Neural cell (in vitro differentiated cells): Measurements from ENCODE around the gene MRPL36. TPM values are rescaled to one million over a fixed set of nuclear protein-coding genes. Genes with fewer than 3 reads are reported as not detected.

Experiments
- H2AFZ ChIP-seq: fragments of 200-600, 300-800 bp; sonication (generic), shearing (Covaris generic); 2 replicates; pipeline ENCODE4 v1.6.0; 2014; ENCODE audit warnings: low read depth, mild to moderate bottlenecking, antibody characterized with exemption, low read length, moderate library complexity
- H3F3A ChIP-seq: fragments of 200-600 bp; shearing (Covaris generic); 2 replicates; pipeline ENCODE4 v1.6.1; 2016; ENCODE audit warnings: mild to moderate bottlenecking, moderate library complexity, mixed read lengths, antibody characterized with exemption, low read length; ENCODE audit not compliant: insufficient read depth, poor library complexity, severe bottlenecking
- H3K27ac ChIP-seq: fragments of 200-600, 300-800 bp; sonication (generic), shearing (Covaris generic); 2 replicates; pipeline ENCODE4 v1.5.1; 2014; ENCODE audit warnings: mild to moderate bottlenecking, low read length, moderate library complexity
- H3K27me3 ChIP-seq: fragments of 300-800, 200-600 bp; sonication (generic), shearing (Covaris generic); 2 replicates; pipeline ENCODE4 v1.6.0; 2014; ENCODE audit warnings: mild to moderate bottlenecking, low read depth, low read length, moderate library complexity; ENCODE audit not compliant: insufficient read depth
- H3K36me3 ChIP-seq: fragments of 300-800, 200-600 bp; sonication (generic), shearing (Covaris generic); 2 replicates; pipeline ENCODE4 v1.5.1; 2014; ENCODE audit warnings: mild to moderate bottlenecking, antibody characterized with exemption, low read length, moderate library complexity; ENCODE audit not compliant: insufficient read depth
- H3K4me2 ChIP-seq: fragments of 300-800, 200-600 bp; sonication (generic), shearing (Covaris generic); 2 replicates; pipeline ENCODE4 v1.6.0; 2014; ENCODE audit warnings: mild to moderate bottlenecking, low read length
- H3K4me3 ChIP-seq: fragments of 300-800, 200-600 bp; sonication (generic), shearing (Covaris generic); 2 replicates; pipeline ENCODE4 v1.5.1; 2014; ENCODE audit warnings: mild to moderate bottlenecking, low read length, moderate library complexity
- H3K79me2 ChIP-seq: fragments of 200-600 bp; shearing (Covaris generic); replicated peaks from 2 replicates; pipeline ENCODE4 v1.6.0; 2014; ENCODE audit warnings: mild to moderate bottlenecking, low read length, moderate library complexity; ENCODE audit not compliant: insufficient read depth
- H3K9ac ChIP-seq: fragments of 300-800, 200-600 bp; sonication (generic), shearing (Covaris generic); 2 replicates; pipeline ENCODE4 v1.6.1; 2016; ENCODE audit warnings: mild to moderate bottlenecking, low read length, mixed read lengths
- H3K9me2 ChIP-seq: fragments of 200-600 bp; shearing (Covaris generic); 2 replicates; pipeline ENCODE4 v1.6.1; 2016; ENCODE audit warnings: mild to moderate bottlenecking, low read length, mixed read lengths; ENCODE audit not compliant: insufficient read depth
- H3K9me3 ChIP-seq: fragments of 200-600, 300-800 bp; sonication (generic), shearing (Covaris generic); 2 replicates; pipeline ENCODE4 v1.6.1; 2016; ENCODE audit warnings: mild to moderate bottlenecking, mixed run types, low read length, moderate library complexity, mixed read lengths
- H4K20me1 ChIP-seq: fragments of 200-600 bp; shearing (Covaris generic); 2 replicates; pipeline ENCODE4 v1.6.1; 2016; ENCODE audit warnings: mild to moderate bottlenecking, mixed run types; ENCODE audit not compliant: insufficient read depth
- EP300 ChIP-seq: fragments of 450-650 bp; conservative IDR thresholded peaks from 2 replicates; pipeline ENCODE4 v1.6.1; 2014; ENCODE audit warnings: antibody characterized with exemption, mild to moderate bottlenecking, moderate library complexity; ENCODE audit not compliant: poor library complexity, severe bottlenecking
- EZH2 ChIP-seq: fragments of 200-600, 300-800 bp; shearing (Covaris generic), sonication (generic); IDR thresholded peaks from 2 replicates; pipeline ENCODE4 v1.6.1; 2014; ENCODE audit warnings: antibody characterized with exemption, low read length, borderline replicate concordance, mild to moderate bottlenecking; ENCODE audit not compliant: insufficient read depth, poor library complexity, severe bottlenecking
- MXI1 ChIP-seq: fragments of 450-650 bp; conservative IDR thresholded peaks from 2 replicates; pipeline ENCODE4 v1.6.1; 2014; ENCODE audit warnings: antibody characterized with exemption, mild to moderate bottlenecking; ENCODE audit not compliant: poor library complexity, severe bottlenecking
- POLR2AphosphoS5 ChIP-seq: IDR thresholded peaks from 2 replicates; pipeline ENCODE4 v1.6.1; 2012
- RAD21 ChIP-seq: fragments of 450-650 bp; conservative IDR thresholded peaks from 2 replicates; pipeline ENCODE4 v1.6.1; 2014; ENCODE audit warnings: antibody characterized with exemption, mild to moderate bottlenecking, moderate library complexity
- SMC3 ChIP-seq: fragments of 450-650 bp; conservative IDR thresholded peaks from 2 replicates; pipeline ENCODE4 v1.6.1; 2014; ENCODE audit warnings: antibody characterized with exemption, mild to moderate bottlenecking, moderate library complexity; ENCODE audit not compliant: poor library complexity
- TAF1 ChIP-seq: IDR thresholded peaks from 2 replicates; pipeline ENCODE4 v1.6.1; 2012; ENCODE audit warnings: low read depth
- polyA plus RNA-seq: library from polyadenylated mRNA; depleted of rRNA; stranded (reverse); fragments of >200 nt; gene quantifications from 2 replicates; pipeline ENCODE4 v1.2.3, GENCODE V29; 2014
- TF ChIP-seq, protein P1 (sequence below): fragments of 450-650 bp; IDR thresholded peaks from 2 replicates; pipeline ENCODE4 v1.5.1; 2014; ENCODE audit warnings: antibody characterized with exemption, mild to moderate bottlenecking, moderate library complexity; ENCODE audit not compliant: poor library complexity, severe bottlenecking
- TF ChIP-seq, protein P2 (sequence below): IDR thresholded peaks from 2 replicates; pipeline ENCODE4 v1.6.1; 2012; ENCODE audit warnings: borderline replicate concordance

Gene MRPL36
- polyA plus RNA-seq, 1 donor from 2014 or later: 51.9 TPM

DNA sequence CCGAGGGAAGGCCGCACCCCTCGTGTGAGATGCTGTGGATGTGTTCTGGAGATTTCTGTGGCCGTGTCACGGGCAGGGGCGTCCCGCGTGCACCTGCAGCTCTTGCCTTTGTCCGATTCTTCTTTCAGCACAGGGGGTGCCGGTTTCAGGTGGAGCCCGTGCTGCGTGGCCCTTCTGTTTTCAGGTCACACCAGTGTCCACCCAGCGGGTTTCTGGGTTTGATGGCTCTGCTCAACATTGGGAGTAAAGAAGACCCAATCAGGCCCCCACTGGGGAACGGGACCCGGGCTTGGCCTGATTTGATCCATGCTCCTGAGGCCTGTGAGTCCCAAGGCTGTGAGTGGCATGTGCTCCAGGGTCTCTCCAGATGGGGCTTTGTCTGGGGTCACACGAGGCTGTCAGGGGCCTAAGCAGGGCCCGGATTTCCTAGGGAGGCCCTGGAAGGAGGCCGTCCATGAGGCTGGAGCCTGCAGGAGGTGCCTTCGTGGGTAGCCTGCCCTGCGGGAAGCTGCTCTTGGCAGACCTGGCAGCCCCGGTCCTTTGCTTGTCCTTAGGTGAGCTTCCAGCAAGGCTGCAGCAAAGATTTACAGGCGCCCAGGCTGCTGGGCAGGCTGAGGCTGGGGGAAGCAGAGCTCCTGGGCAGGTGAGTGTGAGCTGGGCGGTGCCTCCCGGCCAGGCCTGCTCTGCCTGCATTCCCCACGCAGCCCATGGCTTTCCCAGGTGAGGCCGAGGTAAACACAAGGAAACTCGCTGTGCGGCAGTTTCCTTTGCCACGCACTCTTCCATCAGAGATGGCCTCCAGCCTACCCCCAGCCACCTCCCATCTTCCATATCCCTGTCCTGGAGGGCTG, 12.8 kb downstream of the MRPL36 start:
- Histone ChIP-seq H3K27ac (no peak overlapping the region), H2AFZ (no peak overlapping the region)

DNA sequence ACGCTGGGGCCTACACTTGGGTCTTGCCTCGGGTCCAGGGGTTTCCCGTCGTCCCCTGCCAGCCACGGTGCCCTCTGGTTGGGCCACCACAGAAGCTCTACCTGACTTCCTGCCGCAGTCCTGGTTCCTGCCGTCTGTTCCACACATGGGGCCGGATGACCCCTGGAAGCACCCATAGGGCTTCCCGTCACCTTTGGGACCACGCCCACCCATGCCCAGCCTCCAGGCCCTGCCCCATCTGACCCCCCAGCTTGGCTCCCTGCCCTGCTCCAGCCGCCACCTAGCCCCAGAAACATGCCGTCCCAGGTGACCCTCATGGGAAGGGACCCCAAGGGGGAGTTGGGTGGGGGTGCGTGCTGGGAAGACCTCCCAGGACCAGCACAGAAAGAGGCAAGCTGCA, 13.7 kb downstream of the MRPL36 start:
- H3K27ac ChIP-seq: no peak overlapping the region
- TF ChIP-seq POLR2AphosphoS5: no peak
- H3K4me3 ChIP-seq: no peak overlapping the region
- H3K9ac ChIP-seq: no peak overlapping the region
- H3F3A ChIP-seq: no peaks in the 10 kb centered on the region
- no peaks in the 10 kb centered on the region for H3K79me2 ChIP-seq
- H3K27me3 ChIP-seq: no peaks in the 10 kb centered on the region
- no peaks in the 10 kb centered on the region for H4K20me1 ChIP-seq
- H2AFZ ChIP-seq: no peak overlapping the region
- H3K9me3 ChIP-seq: no peaks in the 10 kb centered on the region
- H3K4me2 ChIP-seq: no peak overlapping the region
- no peaks in the 10 kb centered on the region for H3K9me2 ChIP-seq
- no peaks in the 10 kb centered on the region for H3K36me3 ChIP-seq

More for the DNA sequence above, 12.8 kb downstream of the MRPL36 start:
- no peaks in the 10 kb centered on the region for H3F3A ChIP-seq
- H3K27me3 ChIP-seq: no peaks in the 10 kb centered on the region
- H3K4me3 ChIP-seq: no peak overlapping the region
- no peak overlapping the region for H3K9ac ChIP-seq
- no peak for TF ChIP-seq MXI1
- no peak for TF ChIP-seq RAD21
- no peak for TF ChIP-seq EZH2
- no peak for TF ChIP-seq TAF1
- TF ChIP-seq SMC3: no peak
- TF ChIP-seq, protein P1, sequence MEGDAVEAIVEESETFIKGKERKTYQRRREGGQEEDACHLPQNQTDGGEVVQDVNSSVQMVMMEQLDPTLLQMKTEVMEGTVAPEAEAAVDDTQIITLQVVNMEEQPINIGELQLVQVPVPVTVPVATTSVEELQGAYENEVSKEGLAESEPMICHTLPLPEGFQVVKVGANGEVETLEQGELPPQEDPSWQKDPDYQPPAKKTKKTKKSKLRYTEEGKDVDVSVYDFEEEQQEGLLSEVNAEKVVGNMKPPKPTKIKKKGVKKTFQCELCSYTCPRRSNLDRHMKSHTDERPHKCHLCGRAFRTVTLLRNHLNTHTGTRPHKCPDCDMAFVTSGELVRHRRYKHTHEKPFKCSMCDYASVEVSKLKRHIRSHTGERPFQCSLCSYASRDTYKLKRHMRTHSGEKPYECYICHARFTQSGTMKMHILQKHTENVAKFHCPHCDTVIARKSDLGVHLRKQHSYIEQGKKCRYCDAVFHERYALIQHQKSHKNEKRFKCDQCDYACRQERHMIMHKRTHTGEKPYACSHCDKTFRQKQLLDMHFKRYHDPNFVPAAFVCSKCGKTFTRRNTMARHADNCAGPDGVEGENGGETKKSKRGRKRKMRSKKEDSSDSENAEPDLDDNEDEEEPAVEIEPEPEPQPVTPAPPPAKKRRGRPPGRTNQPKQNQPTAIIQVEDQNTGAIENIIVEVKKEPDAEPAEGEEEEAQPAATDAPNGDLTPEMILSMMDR: no peak
- no peak for TF ChIP-seq EP300
- TF ChIP-seq, protein P2, sequence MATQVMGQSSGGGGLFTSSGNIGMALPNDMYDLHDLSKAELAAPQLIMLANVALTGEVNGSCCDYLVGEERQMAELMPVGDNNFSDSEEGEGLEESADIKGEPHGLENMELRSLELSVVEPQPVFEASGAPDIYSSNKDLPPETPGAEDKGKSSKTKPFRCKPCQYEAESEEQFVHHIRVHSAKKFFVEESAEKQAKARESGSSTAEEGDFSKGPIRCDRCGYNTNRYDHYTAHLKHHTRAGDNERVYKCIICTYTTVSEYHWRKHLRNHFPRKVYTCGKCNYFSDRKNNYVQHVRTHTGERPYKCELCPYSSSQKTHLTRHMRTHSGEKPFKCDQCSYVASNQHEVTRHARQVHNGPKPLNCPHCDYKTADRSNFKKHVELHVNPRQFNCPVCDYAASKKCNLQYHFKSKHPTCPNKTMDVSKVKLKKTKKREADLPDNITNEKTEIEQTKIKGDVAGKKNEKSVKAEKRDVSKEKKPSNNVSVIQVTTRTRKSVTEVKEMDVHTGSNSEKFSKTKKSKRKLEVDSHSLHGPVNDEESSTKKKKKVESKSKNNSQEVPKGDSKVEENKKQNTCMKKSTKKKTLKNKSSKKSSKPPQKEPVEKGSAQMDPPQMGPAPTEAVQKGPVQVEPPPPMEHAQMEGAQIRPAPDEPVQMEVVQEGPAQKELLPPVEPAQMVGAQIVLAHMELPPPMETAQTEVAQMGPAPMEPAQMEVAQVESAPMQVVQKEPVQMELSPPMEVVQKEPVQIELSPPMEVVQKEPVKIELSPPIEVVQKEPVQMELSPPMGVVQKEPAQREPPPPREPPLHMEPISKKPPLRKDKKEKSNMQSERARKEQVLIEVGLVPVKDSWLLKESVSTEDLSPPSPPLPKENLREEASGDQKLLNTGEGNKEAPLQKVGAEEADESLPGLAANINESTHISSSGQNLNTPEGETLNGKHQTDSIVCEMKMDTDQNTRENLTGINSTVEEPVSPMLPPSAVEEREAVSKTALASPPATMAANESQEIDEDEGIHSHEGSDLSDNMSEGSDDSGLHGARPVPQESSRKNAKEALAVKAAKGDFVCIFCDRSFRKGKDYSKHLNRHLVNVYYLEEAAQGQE: no peak
- TF ChIP-seq POLR2AphosphoS5: no peak
- no peaks in the 10 kb centered on the region for H3K9me3 ChIP-seq
- no peaks in the 10 kb centered on the region for H3K36me3 ChIP-seq
- H3K9me2 ChIP-seq: no peaks in the 10 kb centered on the region
- H4K20me1 ChIP-seq: no peaks in the 10 kb centered on the region
- H3K4me2 ChIP-seq: no peak overlapping the region
- no peaks in the 10 kb centered on the region for H3K79me2 ChIP-seq
